HG03378 (cell line): ENCODE measurements around the gene PCSK2.

Experiments used
- ATAC-seq: cut with Tn5 transposase; IDR thresholded peaks from one replicate; pipeline ENCODE4 v1.9.1; 2021; ENCODE audit warnings: mild to moderate bottlenecking, moderate library complexity; ENCODE audit not compliant: unreplicated experiment

The PCSK2 gene

DNA sequence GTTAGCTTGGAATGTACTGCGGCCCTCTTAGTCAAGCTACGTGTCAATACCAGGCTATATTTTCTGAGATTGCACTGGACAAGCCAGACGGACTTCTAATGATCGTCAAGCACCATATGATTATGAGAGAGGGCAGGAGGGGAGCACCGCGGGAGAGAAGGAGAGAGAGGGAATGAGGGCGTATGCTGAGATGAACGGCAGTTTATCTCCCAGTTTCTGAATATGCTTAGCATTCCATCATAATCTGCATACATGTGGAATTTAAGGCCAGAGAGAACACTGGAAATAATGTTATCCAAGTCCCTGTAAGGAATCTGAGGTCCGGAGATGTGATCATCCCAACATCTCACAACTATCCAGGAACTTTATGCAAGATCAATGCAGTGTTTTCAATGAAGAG, 244.1 kb downstream of the PCSK2 start:
- ATAC-seq = no peak

DNA sequence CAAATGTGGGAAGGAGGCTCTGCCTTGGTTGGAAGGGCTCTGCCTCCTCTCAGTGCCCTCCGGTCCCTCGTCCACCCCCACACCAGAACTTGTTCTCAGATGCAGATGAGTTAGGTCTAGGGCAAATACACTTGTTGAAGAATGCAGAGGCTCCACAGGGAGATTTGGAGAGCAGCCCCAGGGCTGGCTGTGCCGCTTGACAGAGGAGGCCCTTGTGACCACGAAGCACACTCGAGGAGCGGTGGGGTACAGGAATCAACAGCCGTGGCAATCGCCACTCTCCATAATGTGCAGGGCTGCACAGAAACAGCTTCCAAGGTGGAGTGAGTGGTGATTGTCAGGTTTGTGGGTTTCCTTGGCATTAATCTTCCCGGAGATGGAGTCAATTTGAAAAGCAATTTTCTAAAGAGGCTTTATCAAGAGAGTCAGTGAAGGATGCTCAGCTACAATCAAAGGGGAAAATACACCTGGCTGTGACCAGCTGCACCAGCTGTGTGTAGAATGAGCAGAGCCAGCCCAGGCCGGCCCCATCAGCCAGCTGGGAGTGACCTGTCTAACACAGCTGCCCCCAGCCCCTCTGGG, 244.9 kb downstream of the PCSK2 start:
- ATAC-seq = no peak

DNA sequence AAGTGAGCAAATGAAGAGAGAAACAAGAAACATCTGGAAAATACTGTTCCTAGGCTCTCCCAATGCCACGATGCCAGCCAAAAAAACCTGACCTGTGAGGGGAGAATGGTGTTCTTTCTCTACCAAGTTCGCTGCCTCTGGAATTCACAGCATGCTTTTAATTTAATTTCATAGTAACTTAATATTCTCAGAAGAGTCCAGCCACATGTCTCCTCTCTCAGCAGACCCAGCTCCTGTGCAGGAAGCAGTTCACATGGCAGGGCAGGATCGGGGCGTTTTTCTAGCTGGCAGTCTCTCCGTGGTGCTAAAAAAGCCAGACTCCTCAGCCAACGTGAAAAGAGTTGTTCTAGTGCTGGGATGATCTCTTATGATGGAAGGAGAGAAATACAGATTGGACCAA, 246.8 kb downstream of the PCSK2 start:
- no peak for ATAC-seq

DNA sequence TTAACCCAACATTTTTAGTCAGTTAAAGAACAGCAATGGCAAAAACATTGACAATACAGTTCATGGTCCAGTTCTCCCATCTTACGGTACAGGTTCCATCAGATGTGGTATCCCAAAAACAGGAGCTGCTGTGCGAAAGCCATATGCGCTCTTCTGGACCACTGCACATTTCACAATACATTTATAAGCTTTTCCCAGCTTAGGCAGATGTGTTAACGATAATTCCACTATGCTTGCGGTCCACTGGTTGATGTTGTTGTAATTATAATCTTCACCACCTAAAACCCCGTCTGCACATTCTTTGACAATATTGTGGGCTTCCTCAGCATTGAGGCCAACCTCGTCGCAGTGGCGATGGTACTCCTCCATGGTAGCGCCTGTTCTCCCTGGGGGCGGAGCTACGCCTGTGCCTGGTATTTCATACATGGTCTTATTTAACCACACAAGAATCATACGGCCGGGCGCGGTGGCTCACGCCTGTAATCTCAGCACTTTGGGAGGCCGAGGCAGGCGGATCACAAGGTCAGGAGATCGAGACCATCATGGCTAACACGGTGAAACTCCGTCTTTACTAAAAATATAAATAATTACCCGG, 252.3 kb downstream of the PCSK2 start:
- no peak for ATAC-seq

DNA sequence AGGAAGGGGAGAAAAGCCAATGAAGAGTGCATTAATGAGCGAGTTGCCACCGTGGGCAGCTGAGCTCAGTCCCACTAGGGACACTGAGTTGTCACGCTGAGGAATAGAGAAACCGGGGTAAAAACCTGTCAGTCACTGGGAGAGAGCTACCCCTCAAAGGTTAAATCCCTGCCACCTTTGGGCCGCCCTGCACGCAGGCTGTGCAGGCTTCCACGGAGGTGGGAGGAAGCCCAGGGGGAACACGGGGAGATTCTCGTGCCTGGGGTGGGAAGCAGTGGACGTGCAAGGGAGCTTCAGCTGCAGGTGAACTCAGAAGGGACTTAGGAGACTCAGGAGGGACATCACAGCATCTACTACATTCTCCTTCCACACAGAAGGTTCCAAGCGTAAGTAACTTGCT, 253.9 kb downstream of the PCSK2 start:
- no peak for ATAC-seq

DNA sequence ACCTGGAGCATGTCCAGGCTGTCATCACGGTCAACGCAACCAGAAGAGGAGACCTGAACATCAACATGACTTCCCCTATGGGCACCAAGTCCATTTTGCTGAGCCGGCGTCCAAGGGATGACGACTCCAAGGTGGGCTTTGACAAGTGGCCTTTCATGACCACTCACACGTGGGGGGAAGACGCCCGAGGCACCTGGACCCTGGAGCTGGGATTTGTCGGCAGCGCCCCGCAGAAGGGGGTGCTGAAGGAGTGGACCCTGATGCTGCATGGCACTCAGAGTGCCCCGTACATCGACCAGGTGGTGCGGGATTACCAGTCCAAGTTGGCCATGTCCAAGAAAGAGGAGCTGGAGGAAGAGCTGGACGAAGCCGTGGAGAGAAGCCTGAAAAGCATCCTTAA, 254.8 kb downstream of the PCSK2 start:
- no peak for ATAC-seq

DNA sequence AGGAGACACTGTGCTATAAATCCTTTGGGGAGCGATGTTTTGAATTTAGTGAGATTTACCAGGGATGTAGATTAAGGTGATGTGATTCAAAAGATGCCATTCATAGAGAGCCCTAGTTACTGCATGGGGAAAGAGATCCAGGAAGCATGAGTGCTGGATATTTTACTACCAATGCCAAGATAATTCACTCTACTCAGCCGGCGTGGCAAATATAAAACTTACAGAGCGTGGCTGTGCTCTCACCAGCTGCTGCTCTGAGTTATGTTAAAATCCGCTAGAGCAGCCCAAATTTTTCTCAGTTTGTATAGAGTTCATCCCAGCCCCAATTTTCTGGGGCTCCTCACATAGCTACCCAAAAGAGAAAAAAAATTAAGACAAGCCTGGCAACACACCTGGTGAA, 255.7 kb downstream of the PCSK2 start:
- no peak for ATAC-seq

DNA sequence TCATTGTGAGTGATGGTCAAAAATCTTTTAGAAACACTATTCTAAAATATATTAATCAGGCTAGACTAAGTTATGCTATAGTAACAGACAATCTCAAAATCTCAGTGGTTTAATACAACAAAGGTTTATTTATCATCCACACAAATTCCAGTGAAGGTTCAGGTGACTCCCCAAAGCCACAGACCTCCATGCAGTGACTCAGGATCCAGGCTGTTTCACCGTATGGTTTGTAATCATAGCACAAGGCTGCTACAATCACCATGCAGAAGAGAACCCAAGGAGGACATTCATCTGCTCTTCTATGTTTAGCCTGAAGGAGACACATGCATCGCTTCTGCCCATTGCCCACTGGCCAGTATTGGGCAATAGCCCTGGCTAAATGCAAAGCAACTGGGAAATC, 258.2 kb downstream of the PCSK2 start:
- ATAC-seq = no peak

DNA sequence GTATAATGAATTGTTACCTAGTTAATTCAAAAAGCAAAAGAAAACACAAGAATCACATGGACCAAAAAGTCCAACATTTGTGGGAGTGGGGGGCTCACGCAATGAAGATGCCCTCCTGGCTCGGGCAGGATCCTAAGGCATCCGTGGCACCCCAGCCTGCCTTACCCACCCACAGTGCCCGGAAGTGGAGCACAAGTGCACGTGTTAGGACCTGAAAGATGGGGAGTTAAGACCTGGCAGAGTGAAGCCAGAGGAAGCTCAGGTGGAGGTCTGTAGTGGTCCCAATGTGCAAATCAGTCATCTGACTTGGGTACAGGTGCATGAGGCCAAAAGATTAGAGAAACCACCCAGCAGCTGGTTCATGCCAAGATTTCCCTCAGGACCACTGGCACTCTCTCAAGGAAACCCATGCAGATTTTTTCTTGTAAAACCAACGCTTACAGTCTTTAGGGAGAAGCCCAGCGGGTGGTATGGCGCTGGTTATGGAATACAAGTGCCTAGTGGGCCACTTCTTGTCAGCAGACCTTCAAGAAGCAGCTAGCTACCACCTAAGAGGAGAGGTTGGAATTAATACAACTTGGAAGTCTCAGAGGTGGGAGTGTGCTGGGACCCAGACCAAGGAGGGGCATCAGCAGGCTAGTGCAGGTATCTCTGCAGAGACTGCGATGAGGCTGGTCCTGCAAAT, 262.2 kb downstream of the PCSK2 start:
- ATAC-seq = no peak

DNA sequence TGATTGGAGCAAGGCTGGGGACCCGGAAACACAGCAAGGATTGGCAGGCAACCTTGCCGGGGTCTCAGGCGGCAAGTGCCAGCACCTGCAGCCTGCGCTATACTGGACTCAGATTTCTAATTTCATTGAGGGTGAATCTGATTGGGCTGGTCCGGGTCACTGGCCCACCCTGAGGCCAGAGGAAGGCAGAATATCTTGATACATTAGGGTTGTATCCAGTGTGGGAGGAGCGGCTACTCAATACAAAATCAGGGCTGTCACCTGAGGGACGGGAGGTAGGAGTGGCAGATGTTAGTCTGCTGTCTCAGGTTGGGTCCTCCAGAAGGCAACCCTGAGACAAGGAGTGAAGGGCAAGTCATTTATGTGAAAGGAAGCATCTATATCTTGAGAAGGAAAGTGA, 263.7 kb downstream of the PCSK2 start:
- ATAC-seq = no peak

DNA sequence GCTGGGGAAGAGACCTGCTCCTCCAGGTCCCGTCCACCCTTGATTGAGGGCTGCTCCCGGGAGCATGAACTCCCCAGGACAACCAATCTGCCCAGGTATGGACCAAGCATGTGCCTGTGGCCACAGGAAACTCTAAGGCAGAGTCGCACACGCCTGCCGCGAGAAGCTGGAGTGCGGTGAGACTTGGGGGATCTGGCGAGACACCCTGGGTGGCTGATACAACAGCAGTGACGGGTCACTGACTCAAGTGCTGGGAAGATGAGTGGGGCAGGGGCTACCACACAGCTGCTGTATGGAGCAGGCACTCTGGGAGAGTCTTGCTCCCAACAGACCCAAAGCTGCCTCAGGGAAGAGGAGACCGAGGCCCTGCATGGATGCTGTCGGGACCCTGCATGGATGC, 264.2 kb downstream of the PCSK2 start:
- no peak for ATAC-seq

DNA sequence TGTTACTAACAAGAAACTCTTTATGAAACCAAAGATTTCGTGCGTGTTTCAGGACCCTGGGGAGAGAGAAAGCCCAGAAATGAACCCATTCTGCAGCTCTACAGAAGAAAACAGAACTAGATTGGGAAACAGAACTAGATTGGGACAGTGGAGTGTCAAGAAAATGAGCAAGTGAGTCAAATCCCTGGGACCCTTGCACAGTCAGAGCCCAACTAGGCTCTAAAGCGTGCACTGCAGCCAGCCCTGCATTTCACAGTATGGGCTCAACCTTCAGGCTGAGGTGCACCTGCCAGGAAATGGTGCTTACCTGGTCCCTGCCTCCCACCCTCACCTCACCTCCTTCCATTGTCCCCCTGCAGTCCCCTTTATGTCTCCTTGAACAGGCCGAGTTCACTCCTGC, 264.6 kb downstream of the PCSK2 start:
- no peak for ATAC-seq

DNA sequence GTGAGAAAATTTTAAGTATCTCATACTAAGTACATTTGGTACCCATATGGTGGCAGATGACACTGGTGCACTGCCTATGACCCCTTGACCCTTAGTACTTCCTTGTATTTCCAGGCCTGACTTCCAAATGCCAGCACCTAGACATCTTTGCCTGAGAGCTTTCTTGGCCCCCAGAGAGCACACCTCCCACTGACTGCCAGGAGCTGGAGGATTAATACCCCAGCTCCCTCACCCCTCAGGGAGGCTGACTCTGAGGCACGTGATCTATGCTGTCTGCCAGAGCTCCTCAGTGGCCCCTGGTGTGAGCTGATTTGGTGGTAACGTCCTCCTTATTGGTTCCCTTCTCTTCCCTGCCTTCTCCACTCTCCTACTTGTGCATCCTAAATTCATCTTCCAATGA, 266.3 kb downstream of the PCSK2 start:
- no peak for ATAC-seq

DNA sequence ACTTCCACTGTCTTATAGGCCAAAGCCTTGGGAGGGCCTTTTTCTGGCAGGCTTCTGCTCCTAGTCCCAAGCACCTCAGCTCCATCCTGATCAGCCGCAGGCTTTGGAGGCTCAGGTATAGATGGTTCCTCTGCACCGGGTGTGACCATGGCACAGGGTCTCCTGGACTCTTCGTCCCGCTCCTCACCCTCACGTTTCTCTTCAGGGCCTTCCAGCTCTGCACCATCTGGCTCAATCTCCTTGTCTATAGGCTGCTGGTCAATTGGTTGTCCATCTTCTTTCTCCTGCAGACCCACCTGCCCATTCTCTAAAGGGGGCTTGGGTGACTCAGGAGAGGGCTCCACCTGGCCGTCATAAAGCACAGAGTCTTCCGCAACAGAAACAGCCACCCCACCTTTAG, 267.4 kb downstream of the PCSK2 start:
- no peak for ATAC-seq

DNA sequence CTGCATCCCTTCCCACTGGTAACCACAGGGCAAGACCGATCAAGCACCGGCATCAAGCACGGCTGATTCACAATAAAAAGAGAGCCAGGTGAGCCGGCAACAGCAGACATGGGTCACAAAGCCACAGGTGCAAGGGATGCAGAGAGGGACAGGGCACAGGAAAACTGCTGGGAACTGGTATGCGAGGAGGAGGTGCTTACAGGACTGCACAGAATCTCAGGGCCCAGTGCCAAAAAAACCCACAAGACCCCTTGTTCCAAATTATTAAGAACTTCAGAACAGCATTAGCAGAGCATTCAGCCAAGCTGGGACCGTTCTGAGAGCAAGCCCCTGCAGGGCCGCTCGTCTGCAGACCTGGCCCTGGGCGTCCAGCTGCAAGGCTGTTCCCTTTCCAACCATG, 269.0 kb downstream of the PCSK2 start:
- no peak for ATAC-seq

DNA sequence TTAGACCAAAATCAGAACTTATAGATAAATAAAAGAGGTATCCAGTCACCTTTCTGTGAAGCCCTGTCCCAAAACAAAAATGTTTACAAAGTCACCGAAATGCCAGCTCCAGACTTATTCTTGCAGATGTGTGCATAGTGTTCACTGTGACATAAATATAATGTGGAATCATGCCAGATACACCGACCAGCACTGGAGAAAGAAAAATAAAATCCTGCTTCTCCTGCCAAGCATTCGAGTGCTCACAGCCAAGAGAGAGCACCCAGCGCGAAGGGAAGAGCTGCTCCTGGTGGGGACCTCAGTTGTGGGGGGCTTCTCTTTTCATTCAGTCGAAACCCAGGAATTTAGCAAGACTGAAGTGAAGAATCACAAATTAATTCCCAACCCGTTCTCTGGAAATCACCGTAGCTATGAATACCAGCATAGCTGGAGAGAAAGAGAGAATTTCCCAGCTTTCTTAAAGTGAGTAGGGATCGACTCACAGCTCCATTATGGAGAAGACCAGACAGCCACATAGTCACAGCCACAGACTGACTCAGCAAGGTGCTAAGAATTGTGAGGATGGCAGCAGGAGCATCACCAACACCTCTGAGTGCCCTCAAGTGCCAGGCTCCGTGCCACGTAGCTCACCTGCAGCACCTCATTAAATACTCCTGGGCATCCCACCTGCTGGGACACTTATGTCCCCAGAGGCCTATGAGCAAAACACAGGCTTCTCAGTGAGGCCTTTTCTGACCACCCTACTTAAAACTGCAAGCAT, 271.2 kb downstream of the PCSK2 start:
- ATAC-seq = no peak

DNA sequence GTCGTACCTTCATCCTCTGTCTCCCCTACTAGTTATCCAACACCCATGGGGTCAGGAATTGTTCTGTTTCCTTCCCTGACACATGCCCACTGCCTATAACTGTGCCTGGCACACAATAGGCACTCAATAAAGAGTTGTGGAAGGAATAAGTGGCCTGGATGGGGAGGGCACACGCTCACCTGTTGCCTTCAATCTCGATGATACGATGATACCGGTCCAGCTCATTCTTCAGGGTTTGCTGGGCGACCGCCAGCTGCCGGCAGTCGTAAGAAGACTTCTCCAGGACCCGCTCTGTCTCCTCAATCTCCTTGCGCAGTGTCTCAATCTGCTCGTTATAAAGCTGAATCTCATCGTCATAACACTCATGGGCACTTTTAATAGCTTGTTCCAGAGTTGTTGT, 271.8 kb downstream of the PCSK2 start:
- no peak for ATAC-seq

DNA sequence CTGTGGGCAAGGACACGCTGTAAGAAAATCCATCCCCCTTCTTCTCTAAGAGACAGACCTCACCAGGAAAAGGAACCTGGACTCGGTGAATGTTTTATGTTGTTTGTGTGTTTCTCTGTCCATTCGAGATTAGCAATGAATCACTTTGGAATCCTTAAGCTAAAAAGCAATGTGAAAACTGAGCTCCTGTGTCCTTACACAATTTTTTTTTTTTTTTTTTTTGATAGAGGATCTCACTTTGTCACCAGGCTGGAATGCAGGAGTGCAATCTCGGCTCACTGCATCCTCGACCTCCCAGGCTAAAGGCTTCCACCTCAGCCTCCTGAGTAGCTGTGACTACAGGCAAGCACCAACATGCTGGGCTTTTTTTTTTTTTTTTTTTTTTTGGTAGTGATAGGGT, 272.2 kb downstream of the PCSK2 start:
- ATAC-seq = no peak

DNA sequence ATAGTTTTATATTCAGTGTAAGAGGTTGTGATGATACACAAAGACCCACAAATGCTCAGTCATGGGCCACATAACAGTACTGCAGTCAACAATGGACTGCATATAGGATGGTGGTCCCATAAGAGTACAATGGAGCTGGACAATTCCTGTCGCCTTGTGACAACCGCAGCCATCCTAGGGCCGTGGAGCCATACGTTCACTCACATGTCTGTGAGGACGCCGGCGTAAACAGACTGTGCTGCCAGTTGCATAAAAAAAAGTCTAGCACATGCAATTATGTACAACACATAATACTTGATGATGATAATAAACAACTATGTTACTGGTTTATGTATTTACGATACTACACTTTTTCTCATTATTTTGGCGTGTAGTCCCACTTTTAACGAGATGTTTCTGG, 273.4 kb downstream of the PCSK2 start:
- ATAC-seq = no peak

DNA sequence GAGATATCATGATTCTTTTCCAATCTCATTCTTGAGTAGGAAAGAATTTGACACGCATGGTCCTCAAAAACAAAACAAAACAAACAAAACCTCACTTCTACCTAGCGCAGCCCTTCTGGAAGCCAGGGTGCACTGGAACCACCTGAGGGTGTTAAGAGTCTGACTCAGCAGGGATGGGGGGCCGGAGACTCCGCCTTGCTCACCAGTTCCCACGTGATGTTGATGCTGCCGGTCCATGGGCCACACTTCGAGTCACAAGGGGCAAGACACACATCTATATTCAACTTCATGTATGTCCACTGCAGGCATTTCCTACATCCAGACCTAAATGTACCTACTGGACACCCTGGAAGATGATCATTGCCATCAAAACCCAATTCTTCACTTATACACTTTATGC, 274.0 kb downstream of the PCSK2 start:
- ATAC-seq = no peak

DNA sequence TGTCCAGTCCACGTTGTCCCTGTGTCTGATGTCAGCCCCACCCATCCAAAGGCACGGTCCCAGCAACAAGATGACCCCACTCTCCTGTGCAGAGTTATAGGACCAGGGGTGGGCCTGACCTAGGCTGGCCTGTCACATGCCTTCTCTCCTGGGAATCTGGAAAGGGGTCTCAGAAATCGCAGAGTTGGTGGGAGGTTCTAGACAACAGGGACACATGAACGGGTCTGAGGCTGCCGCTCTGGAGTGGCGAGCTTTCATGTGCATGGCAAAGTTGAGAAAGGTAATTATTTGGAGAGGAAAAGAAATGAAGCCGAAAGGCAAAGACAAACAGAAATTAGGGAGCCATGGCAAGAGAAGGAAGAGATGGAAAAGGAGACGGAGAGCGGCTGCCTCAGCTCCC, 274.9 kb downstream of the PCSK2 start:
- no peak for ATAC-seq

DNA sequence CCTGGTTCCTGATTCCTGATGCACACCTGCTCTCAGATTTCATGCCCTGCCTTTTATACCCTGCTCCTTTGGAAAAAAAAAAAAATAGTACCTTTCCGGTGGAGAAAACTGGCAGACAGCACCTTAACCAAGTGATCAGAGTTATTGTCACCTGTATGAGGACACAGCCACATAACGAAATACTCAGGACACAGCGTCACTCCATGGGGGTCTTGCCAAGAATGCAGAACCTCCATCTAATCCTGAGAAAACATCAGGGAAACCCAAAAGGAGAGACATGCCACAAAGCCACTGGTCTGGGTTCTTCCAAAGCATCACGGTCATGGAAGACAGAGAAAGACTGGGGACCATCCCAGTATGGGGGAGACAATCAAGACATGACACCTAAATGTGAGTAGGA, 275.3 kb downstream of the PCSK2 start:
- ATAC-seq = no peak
